Endothelial cell (in vitro differentiated cells): Measurements from ENCODE around the gene BCAS4. TPM values are rescaled to one million over a fixed set of nuclear protein-coding genes. Genes with fewer than 3 reads are reported as not detected.
"Not testable (repeated sequence)": the region's sequence is repeated elsewhere in the genome, so short reads cannot be mapped to it uniquely, and the experiment has no call there.

ENCODE experiments used
- DNase-seq: peaks from one replicate; pipeline ENCODE4 v3.0.0; 2021; ENCODE audit warnings: low spot score
- H3K27ac Mint-ChIP-seq: one replicate; pipeline ENCODE4 v1.8.0; 2021; ENCODE audit warnings: mixed read lengths, inconsistent platforms; ENCODE audit not compliant: unreplicated experiment
- H3K27me3 Mint-ChIP-seq: one replicate; pipeline ENCODE4 v1.8.0; 2021; ENCODE audit warnings: mild to moderate bottlenecking, moderate library complexity, mixed read lengths, inconsistent platforms; ENCODE audit not compliant: unreplicated experiment
- H3K36me3 Mint-ChIP-seq: one replicate; pipeline ENCODE4 v1.8.0; 2021; ENCODE audit warnings: mild to moderate bottlenecking, low read depth, mixed read lengths, inconsistent platforms; ENCODE audit not compliant: unreplicated experiment
- H3K4me1 Mint-ChIP-seq: one replicate; pipeline ENCODE4 v1.8.0; 2021; ENCODE audit warnings: mild to moderate bottlenecking, mixed read lengths, inconsistent platforms; ENCODE audit not compliant: unreplicated experiment
- H3K4me3 Mint-ChIP-seq: one replicate; pipeline ENCODE4 v1.8.0; 2021; ENCODE audit warnings: mild to moderate bottlenecking, mixed read lengths, inconsistent platforms; ENCODE audit not compliant: unreplicated experiment
- H3K9me3 Mint-ChIP-seq: one replicate; pipeline ENCODE4 v1.8.0; 2021; ENCODE audit warnings: mixed read lengths, inconsistent platforms; ENCODE audit not compliant: unreplicated experiment
- total RNA-seq: library from RNA; stranded (reverse); fragmentation: NEBNext Ultra II Directional; extraction: Animal tissue kit (Norgen Biotek cat#: 25700); gene quantifications from one replicate; pipeline ENCODE4 v1.2.1, GENCODE V29; 2021; ENCODE audit not compliant: unreplicated experiment
- TF ChIP-seq, protein P1 (sequence below): fragments of 200-600 bp; sonication (generic); IDR thresholded peaks from one replicate; pipeline ENCODE4 v1.5.0; 2021; ENCODE audit warnings: antibody characterized with exemption; ENCODE audit not compliant: unreplicated experiment

BCAS4 gene
- total RNA-seq, 1 donor from 2014 or later: 7.6 TPM

DNA sequence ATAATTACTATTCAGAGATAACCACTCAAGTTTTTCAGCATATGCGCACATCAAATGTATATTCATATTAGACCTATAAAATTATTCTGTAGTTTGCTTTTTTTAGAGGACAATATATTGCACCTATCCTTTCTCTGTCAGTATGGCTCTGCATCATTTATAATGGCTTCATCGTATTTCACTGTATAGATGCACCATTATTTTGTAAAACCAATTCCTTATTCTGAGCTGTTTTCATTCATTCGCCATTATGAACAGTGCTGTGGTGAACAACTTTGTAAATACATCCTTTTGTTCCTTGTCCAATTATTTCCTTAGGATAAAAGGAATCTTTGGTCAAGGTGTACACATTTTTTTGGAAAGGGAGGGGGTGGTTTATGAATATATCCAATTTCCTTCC, 29.2 kb upstream of the BCAS4 start:
- Mint-ChIP-seq H3K4me3 (no peak overlapping the region), H3K4me1 (peaks cover 9% of the 10 kb centered on the region), H3K27me3 (no peaks in the 10 kb centered on the region), H3K36me3 (no peaks in the 10 kb centered on the region), H3K27ac (no peak overlapping the region), H3K9me3 (no peaks in the 10 kb centered on the region)
- TF ChIP-seq, protein P1, sequence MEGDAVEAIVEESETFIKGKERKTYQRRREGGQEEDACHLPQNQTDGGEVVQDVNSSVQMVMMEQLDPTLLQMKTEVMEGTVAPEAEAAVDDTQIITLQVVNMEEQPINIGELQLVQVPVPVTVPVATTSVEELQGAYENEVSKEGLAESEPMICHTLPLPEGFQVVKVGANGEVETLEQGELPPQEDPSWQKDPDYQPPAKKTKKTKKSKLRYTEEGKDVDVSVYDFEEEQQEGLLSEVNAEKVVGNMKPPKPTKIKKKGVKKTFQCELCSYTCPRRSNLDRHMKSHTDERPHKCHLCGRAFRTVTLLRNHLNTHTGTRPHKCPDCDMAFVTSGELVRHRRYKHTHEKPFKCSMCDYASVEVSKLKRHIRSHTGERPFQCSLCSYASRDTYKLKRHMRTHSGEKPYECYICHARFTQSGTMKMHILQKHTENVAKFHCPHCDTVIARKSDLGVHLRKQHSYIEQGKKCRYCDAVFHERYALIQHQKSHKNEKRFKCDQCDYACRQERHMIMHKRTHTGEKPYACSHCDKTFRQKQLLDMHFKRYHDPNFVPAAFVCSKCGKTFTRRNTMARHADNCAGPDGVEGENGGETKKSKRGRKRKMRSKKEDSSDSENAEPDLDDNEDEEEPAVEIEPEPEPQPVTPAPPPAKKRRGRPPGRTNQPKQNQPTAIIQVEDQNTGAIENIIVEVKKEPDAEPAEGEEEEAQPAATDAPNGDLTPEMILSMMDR: no peak
- no peak for DNase-seq

DNA sequence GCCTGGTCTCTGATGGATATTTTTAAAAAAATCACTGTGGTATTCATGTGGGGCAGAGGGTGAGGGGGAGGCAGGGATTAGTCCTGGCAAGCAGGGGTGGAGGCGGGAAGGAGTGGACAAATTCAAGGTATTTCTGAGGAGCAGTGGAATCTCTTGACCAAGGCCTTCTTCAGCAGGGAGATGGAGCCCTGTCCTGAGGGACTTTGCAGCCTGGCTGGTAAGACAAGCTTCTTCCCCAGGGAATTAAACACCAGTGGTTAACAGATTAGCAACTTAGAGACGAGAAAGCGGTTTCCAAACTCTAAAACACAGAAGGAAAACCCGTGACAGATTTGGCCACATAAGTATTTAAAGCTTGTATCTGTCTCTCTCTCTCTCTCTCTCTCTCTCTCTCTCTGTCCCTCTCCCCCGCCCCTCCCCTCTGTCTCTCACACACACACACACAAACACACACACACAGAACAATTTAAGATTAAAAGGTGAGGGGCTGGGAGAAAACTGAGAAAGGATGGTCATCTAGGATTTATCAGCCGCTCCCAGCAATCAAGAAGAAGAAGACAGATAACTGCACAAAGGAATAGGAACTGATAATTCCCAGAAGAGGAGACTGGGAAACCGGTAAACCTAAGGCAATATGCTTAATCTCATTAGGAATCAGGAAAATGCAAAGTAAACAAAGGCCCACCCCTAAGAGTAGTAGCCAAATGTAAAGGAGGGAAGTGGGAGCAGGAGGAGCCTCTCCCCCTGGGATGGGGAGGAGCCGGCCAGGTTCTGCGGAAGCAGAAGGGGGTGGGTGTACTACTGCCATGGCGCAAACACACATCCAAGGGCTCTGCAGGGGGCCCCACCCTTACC, 27.7 kb upstream of the BCAS4 start:
- not testable (repeated sequence) for H3K36me3 Mint-ChIP-seq, H3K9me3 Mint-ChIP-seq, DNase-seq, H3K4me1 Mint-ChIP-seq, H3K27me3 Mint-ChIP-seq, H3K4me3 Mint-ChIP-seq, H3K27ac Mint-ChIP-seq

DNA sequence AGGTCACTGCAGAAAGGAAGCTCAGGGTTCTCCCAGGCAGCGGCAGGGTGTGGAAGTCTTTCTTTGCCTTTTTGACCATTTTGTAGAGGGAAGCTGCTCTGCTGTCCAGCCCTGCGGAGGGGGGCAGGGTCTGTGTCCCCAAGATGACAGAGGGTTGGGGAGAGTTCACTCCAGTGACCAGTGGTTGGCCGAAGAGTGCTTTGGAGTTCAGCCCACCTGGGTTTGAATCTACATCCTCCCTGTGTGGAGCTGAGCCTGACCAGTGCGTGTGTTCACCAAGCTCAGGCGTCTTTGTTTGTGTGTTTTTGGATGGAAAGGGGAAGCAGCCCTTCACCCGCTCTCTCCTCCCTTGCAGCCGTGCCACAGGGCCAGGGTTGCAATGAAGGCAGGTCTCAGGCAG, 25.9 kb upstream of the BCAS4 start:
- DNase-seq, H3K4me3 Mint-ChIP-seq, H3K27ac Mint-ChIP-seq, H3K4me1 Mint-ChIP-seq, H3K36me3 Mint-ChIP-seq, H3K9me3 Mint-ChIP-seq, H3K27me3 Mint-ChIP-seq: not testable (repeated sequence)

DNA sequence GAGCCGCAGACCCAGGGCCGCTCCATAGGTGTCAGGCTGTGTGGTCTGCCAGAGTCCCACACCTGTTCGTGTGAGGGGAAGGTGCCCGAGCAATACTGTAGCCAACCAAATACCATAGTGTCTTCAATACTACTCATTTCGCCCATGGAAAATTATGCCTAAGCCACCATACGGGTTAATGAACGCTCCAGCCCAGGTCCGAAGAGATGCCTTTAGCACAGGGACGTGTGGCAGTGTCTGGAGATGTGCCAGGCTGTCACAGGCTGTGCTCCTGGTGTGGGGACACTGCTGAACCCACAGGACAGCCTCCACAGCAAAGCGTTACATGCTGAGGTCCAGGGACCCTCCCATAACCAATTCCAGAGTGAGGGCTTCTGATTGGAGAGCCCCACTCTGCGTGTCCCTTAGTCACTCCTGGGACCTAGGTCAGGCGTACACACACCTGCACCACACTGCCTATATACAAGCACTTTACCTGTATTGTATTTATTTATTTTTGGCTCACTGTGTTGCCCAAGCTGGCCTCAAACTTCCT, 25.2 kb upstream of the BCAS4 start:
- not testable (repeated sequence) for H3K36me3 Mint-ChIP-seq, H3K9me3 Mint-ChIP-seq, DNase-seq, H3K4me3 Mint-ChIP-seq, H3K4me1 Mint-ChIP-seq, H3K27ac Mint-ChIP-seq, H3K27me3 Mint-ChIP-seq

DNA sequence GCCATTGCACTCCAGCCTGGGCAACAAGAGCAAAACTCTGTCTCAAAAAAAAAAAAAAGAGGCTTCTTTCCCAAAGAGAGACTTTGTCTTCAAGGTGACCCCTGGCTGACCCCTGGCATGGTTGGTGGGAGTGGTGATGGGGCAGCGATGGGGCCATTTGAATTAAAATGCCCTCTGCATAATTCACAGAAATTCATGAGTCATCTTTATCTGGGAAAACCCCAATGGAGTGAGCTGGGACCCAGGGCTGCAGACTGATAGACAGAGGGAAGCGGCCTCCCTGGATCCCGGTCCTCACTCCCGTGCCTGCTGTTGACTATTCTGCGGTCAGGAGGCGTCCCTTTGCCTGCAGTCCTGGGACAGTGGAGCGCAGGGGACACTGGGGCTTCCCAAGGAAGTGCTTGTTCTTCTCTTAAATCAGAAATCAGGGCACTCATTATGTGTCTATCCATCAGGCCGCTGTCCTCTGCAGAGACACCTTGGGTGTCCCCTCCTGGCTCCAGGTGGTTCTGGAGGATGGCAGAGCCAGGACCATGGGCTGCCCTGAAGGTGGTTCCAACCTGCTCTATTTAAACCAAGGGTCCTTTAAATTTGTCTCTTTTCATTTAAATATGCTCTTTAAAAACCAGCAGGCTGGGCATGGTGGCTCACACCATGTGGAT, 23.3 kb upstream of the BCAS4 start:
- not testable (repeated sequence) for H3K9me3 Mint-ChIP-seq

DNA sequence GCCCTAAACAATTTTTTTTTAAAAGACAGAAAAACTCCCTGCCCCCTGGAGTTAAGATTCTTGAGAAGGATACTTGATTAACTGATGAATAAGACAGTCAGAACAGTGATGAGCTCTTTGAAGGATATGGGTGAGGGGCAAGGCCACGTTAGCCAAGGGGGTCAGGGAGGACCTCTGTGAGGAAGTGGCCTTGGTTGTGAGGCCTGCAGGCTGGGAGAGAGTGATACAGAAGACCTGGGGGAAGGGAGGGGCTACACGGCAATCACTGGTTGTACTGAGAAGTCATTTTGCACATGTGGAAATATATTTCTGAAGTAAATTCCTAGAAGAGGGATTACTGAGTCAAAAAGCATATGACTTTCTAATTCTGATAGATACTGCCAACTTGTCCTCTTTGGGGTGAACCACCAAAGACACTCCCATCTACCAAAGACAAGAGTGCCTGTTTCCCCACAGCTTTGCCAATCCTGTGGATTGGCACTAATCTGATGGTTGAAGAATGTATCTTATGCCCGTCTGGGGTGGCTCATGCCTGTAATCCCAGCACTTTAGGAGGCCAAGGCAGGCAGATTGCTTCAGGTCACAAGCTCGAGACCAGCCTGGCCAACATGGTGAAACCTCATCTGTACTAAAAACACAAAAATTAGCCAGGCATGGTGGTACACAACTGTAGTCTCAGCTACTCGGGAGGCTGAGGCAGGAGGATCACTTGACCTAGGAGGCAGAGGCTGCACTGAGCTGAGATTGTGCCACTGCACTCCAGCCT, 22.3 kb upstream of the BCAS4 start:
- Mint-ChIP-seq H3K36me3 (no peaks in the 10 kb centered on the region), H3K27me3 (no peaks in the 10 kb centered on the region), H3K27ac (no peak overlapping the region), H3K9me3 (no peaks in the 10 kb centered on the region), H3K4me3 (no peak overlapping the region), H3K4me1 (peaks cover 5% of the 10 kb centered on the region)
- no peak for DNase-seq
- TF ChIP-seq, protein P1: no peak

More for the DNA sequence above, 23.3 kb upstream of the BCAS4 start:
- not testable (repeated sequence) for DNase-seq, H3K4me3 Mint-ChIP-seq, H3K4me1 Mint-ChIP-seq, H3K27ac Mint-ChIP-seq, H3K27me3 Mint-ChIP-seq, H3K36me3 Mint-ChIP-seq
